AG09319 (cell line): ENCODE results near the gene ZNHIT6.

Experiments
- DNase-seq: peaks from one replicate; pipeline ENCODE4 v3.0.0-alpha.2; 2010; ENCODE audit warnings: low read depth; ENCODE audit errors: extremely low read depth
- CTCF ChIP-seq: IDR thresholded peaks from 2 replicates; pipeline ENCODE4 v1.5.1; 2011; ENCODE audit warnings: low read depth, mild to moderate bottlenecking, inconsistent platforms, low read length, moderate library complexity

The ZNHIT6 gene

GRCh38 chr1:85605484-85606413 lies 102.5 kb downstream of the ZNHIT6 start:
- TF ChIP-seq CTCF, result no peak
- DNase-seq, result no peak

- no peak for DNase-seq
- no peak for TF ChIP-seq CTCF
Measured at GRCh38 chr1:85604298-85604997, 103.8 kb downstream of the ZNHIT6 start.

GRCh38 chr1:85603086-85603880 lies 105.0 kb downstream of the ZNHIT6 start:
- no peak for TF ChIP-seq CTCF
- no peak for DNase-seq

GRCh38 chr1:85602571-85602970 lies 105.7 kb downstream of the ZNHIT6 start:
- DNase-seq, result no peak
- no peak for TF ChIP-seq CTCF

GRCh38 chr1:85601901-85602300 lies 106.3 kb downstream of the ZNHIT6 start:
- DNase-seq, result no peak
- no peak for TF ChIP-seq CTCF

GRCh38 chr1:85599681-85600080 lies 108.6 kb downstream of the ZNHIT6 start:
- TF ChIP-seq CTCF, result no peak
- DNase-seq, result no peak
